Hematopoietic multipotent progenitor cell treated with erythropoietin and hydrocortisone succinate and interleukin-3 and kit ligand, for 6 days (in vitro differentiated cells): ENCODE measurements around the gene NKD1.

ENCODE experiments used
- DNase-seq: peaks from one replicate; pipeline ENCODE4 v3.0.0-alpha.2; 2015

NKD1 gene

GRCh38 chr16:50616386-50616785, 68.2 kb downstream of the NKD1 start:
- DNase-seq, result no peak

GRCh38 chr16:50616883-50617645, 68.9 kb downstream of the NKD1 start:
- DNase-seq, result no peak

GRCh38 chr16:50617646-50618184, 69.5 kb downstream of the NKD1 start:
- DNase-seq, result no peak

GRCh38 chr16:50618238-50618918, 70.2 kb downstream of the NKD1 start:
- DNase-seq, result no peak

GRCh38 chr16:50619702-50620491, 71.7 kb downstream of the NKD1 start:
- no peak for DNase-seq

- DNase-seq, result no peak
Measured at GRCh38 chr16:50620646-50621451, 72.7 kb downstream of the NKD1 start.

GRCh38 chr16:50621452-50621792, 73.2 kb downstream of the NKD1 start:
- DNase-seq, result no peak

- no peak for DNase-seq
Measured at GRCh38 chr16:50622029-50622428, 73.8 kb downstream of the NKD1 start.

- DNase-seq, result no peak
Measured at GRCh38 chr16:50622643-50623369, 74.6 kb downstream of the NKD1 start.

- no peak for DNase-seq
Measured at GRCh38 chr16:50624449-50624970, 76.3 kb downstream of the NKD1 start.

GRCh38 chr16:50625374-50625773, 77.2 kb downstream of the NKD1 start:
- DNase-seq, result no peak

- DNase-seq, result peak; percentile 17
Measured at GRCh38 chr16:50626868-50627267, 78.7 kb downstream of the NKD1 start.

GRCh38 chr16:50627419-50627818, 79.2 kb downstream of the NKD1 start:
- DNase-seq, result peak; percentile 61

GRCh38 chr16:50628156-50628802, 80.1 kb downstream of the NKD1 start:
- no peak for DNase-seq

GRCh38 chr16:50629334-50629733, 81.1 kb downstream of the NKD1 start:
- DNase-seq, result no peak

- no peak for DNase-seq
Measured at GRCh38 chr16:50630394-50631020, 82.3 kb downstream of the NKD1 start.

- no peak for DNase-seq
Measured at GRCh38 chr16:50631249-50631984, 83.2 kb downstream of the NKD1 start.

- DNase-seq, result no peak
Measured at GRCh38 chr16:50631985-50632576, 83.9 kb downstream of the NKD1 start.
